ENCODE results near the gene RBM20. TPM values are rescaled to one million over a fixed set of nuclear protein-coding genes. Genes with fewer than 3 reads are reported as not detected.
"Not testable (repeated sequence)": the region's sequence is repeated elsewhere in the genome, so short reads cannot be mapped to it uniquely, and the experiment has no call there.

Gene RBM20
- polyA plus RNA-seq, 3 donors, result 4.9 to 7.9 (median 6.1) TPM

DNA sequence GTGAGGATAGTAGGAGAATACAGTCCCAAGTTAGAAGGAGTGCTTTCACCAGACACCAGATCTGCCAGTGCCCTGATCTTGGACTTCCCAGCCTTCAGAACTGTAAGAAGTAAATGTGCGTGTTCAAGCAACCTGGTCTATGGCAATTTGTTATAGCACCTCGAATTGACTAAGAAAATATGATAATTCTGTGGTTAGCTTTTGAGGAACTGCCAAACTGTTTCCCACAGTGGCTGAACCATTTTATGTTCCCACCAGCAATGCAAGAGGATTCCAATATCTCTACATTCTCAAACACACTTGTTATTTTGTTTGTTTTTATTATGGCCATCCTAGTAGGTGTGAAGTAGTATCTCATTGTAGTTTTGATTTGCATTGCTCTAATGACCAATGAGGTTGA lies 47.0 kb downstream of the RBM20 start:
- DNase-seq (ENCODE audit: extremely low read depth in 1 of 11, low read depth in 9 of 11, low spot score in 4 of 11), result no peak

DNA sequence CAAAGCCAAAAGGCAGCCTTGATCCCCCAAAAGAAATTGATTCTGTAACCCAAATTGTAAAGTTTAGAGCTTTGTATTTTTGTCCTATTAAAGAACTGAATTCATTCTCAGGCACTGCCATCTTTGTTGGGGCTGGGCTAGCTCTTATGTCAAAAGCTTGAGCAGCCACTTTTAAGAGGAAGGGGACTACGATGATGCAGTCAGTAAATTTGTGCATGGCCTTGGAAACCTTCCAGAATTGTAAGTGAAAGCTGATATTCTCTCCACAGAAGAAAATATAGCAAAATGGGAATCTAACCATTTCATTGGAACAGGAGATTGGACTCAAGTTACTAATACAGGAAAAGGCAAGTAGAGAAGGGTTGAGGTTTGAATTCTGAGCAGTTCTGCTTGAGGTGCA lies 50.1 kb downstream of the RBM20 start:
- DNase-seq (ENCODE audit: extremely low read depth in 1 of 11, low read depth in 9 of 11, low spot score in 4 of 11), result no peak

GRCh38 chr10:110694820-110695538 lies 50.8 kb downstream of the RBM20 start:
- DNase-seq (ENCODE audit: extremely low read depth in 1 of 11, low read depth in 9 of 11, low spot score in 4 of 11), result peak in 1 of 11 donors; percentile 18

DNA sequence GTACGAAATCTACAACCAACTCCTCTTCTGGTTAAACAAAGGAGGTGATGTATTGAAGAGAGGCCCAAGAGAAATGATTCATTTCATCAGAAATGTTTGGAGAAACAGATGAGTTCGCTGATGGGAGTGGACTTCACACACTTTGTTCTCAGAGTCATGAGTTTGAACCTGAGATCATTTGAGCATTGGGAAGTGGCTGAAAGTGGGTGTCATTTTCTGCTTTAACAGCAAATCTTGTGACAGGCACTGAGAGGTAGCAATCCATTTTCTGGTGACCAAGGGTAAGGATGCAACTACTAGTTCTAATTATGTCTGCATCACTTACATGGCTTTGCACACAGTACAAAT lies 51.4 kb downstream of the RBM20 start:
- no peak for DNase-seq (ENCODE audit: extremely low read depth in 1 of 11, low read depth in 9 of 11, low spot score in 4 of 11)

- DNase-seq (ENCODE audit: extremely low read depth in 1 of 11, low read depth in 9 of 11, low spot score in 4 of 11), result no peak
Measured at GRCh38 chr10:110696436-110696835, 52.3 kb downstream of the RBM20 start.

DNA sequence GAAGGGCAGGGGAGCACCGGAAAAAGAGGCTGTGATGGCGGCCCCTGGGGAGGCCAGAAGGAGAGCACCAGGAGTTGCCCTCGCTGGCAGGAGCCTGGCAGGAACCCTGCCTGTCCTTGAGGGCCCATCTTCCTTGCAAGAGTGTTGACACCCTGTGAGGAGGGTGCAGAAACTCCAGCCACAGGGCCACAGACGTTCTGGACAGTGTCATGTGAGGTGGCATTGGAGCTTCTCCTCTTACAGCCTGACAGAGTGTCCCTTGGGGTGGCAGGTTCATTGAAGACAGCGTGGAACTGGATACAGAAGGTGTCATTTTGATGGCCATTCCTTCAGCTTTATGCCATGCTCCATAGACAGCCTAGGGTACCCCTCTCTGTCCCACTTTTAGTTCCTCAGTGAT lies 54.2 kb downstream of the RBM20 start:
- DNase-seq (ENCODE audit: extremely low read depth in 1 of 11, low read depth in 9 of 11, low spot score in 4 of 11), result no peak

GRCh38 chr10:110698782-110699201 lies 54.7 kb downstream of the RBM20 start:
- no peak for DNase-seq (ENCODE audit: extremely low read depth in 1 of 11, low read depth in 9 of 11, low spot score in 4 of 11)

GRCh38 chr10:110699859-110700468 lies 55.8 kb downstream of the RBM20 start:
- DNase-seq (ENCODE audit: extremely low read depth in 1 of 11, low read depth in 9 of 11, low spot score in 4 of 11), result no peak

DNA sequence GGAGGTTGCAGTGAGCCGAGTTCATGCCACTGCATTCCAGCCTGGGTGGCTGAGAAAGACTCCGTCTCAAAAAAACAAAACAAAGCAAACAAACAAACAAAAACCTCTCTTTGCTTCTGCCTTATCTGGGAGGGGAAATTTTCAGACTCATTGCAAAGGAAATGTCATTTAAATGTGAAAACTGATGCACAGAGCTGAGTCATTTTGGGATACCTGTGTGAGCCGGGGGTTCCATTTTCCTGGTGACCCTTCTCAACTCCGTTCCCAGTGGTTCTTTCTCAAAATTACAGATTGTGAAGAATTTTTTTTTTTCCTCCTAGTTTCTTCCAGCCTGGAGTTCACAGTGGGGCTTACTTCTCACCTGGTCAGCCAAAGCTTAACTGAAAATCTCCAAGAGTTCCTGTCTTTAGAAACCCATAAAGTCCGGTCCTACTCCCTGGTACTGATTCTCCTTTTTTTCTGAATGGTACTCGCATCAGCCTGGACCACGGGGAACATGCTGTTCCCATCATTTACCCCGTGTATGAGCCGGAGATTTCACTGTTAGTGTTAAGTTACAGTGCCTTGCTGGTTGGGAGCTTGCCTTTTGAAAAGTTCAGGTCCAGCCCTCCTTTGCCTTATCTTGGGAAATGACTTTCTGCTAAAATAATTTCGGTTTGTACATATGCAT lies 56.9 kb downstream of the RBM20 start:
- no peak for DNase-seq (ENCODE audit: extremely low read depth in 1 of 11, low read depth in 9 of 11, low spot score in 4 of 11)

DNA sequence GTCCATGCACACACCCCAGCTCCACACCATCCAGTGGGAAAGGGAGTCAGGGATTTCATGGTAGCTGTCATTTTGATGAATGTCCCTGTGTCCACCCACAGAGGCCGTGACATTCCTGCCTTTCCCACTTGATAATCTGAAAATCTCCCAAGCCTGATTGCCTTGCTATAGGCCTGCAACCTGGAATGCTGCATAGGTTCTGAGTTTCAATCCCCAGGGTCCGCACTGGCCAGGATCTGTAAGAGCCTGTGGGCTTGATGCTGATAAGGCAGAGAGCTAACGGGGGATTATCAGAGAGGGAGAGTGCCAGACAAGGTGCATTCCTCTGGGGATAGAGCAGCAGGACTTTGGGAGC lies 57.5 kb downstream of the RBM20 start:
- peak in 2 of 11 donors; percentile 19 to 21 for DNase-seq (ENCODE audit: extremely low read depth in 1 of 11, low read depth in 9 of 11, low spot score in 4 of 11)

DNA sequence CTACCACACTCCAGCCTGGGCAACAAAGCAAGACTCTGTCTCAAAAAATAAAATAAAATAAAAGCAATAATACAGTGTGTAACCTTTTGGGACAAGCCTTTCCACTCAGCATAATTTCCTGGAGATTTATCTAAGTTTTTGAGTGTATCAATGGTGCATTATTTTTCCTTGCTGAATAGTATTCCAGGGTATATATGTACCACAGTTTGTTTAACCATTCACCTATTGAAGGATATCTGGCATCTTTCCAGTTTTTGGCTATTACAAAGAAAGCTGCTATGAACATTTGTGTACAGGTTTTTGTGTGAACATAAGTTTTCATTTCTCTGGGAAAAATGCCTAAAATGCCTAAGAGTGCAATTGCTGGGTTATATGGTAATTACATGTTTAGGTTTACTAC lies 59.9 kb downstream of the RBM20 start:
- no peak for DNase-seq (ENCODE audit: extremely low read depth in 1 of 11, low read depth in 9 of 11, low spot score in 4 of 11)

- no peak for DNase-seq (ENCODE audit: extremely low read depth in 1 of 11, low read depth in 9 of 11, low spot score in 4 of 11)
Measured at GRCh38 chr10:110704906-110705476, 60.9 kb downstream of the RBM20 start.

GRCh38 chr10:110705596-110705995 lies 61.5 kb downstream of the RBM20 start:
- not testable (repeated sequence) for DNase-seq (ENCODE audit: extremely low read depth in 1 of 11, low read depth in 9 of 11, low spot score in 4 of 11)

DNA sequence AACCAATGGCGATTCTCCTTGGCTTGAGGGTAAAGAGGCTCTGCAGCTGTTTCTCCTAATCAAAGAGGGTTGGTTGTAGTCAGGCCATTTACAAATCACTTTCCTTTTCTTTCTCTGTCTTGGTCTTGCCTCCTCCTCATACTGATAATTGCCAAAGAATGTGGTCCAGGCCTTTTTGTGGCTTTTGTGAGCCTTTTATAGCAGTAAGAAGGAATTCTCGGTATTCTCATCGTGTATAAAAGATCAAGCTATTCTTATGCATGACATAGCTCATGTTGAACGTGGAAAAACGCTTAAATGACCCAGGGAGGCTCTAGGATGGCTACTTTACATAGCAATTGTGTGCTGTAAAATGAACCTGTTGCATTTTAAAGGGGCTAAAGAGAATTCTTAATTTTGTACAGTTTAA lies 62.6 kb downstream of the RBM20 start:
- no peak for DNase-seq (ENCODE audit: extremely low read depth in 1 of 11, low read depth in 9 of 11, low spot score in 4 of 11)

GRCh38 chr10:110708776-110709443 lies 64.8 kb downstream of the RBM20 start:
- no peak for DNase-seq (ENCODE audit: extremely low read depth in 1 of 11, low read depth in 9 of 11, low spot score in 4 of 11)

DNA sequence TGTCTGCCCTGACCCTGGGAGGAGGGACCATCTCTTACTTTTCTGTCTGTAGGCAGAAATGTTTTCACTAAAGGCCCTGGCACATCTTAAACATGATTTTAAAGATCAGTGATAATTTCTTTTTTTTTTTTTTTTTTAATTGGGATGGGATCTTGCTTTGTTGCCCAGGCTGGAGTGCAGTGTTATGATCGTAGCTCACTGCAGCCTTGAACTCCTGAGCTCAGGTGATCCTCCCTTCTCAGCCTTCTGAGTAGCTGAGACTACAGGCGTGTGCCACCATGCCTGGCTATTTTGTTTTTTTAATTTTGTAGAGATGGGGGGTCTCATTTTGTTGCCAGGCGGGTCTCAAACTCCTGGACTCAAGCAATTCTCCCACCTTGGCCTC lies 65.3 kb downstream of the RBM20 start:
- no peak for DNase-seq (ENCODE audit: extremely low read depth in 1 of 11, low read depth in 9 of 11, low spot score in 4 of 11)

GRCh38 chr10:110709964-110710587 lies 65.9 kb downstream of the RBM20 start:
- DNase-seq (ENCODE audit: extremely low read depth in 1 of 11, low read depth in 9 of 11, low spot score in 4 of 11), result no peak

DNA sequence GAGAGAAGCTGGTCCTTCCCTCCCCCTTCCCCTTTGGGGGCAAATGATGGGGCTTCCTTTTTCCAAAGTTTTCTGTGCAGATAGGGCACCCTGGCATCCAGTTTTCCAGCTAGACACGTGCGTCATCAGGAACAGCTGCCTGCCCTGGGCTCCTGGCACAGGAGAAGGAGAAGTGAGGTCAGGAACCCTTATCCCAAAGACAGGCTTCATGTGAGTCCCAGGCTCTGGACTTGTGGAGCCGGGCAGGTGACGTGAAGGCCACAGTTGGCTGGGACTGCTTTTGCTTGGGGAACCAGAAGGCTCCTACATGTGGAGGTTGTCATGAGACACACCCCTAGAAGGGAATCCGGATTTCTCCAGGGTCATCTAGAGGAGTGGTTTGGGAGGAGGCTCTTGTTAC lies 66.5 kb downstream of the RBM20 start:
- DNase-seq (ENCODE audit: extremely low read depth in 1 of 11, low read depth in 9 of 11, low spot score in 4 of 11), result no peak

DNA sequence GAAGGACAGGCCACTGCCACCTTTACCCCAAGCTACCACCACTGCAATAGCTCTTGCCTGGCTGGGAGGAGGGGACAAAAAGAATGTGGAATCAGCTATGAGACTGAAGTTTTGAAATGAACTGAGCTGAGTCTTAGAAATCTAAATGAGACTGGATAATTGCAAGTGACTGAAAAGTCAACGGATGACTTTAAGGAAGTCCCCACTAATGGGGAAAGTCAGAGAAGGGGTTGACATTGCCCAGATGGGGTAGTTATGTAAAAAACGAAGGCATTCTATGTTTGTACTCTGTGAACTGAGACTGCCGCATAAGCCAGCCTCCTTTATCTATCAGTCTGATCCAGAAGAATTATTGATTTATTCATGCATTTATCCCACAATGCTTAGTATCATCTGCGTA lies 67.2 kb downstream of the RBM20 start:
- no peak for DNase-seq (ENCODE audit: extremely low read depth in 1 of 11, low read depth in 9 of 11, low spot score in 4 of 11)

Measured in renal cortex interstitium (tissue), 11 donors.